Body of pancreas (tissue), 4 donors: Measurements from ENCODE around the gene MYLK. TPM values are rescaled to one million over a fixed set of nuclear protein-coding genes. Genes with fewer than 3 reads are reported as not detected.

Experiments
- ATAC-seq: fragments of 150-250 bp; one replicate; pipeline ENCODE4 v1.9.1; 2016
- DNase-seq, 4 donors: peaks; one replicate each; pipeline ENCODE4 v3.0.0-alpha.2; 2019
- H3K27ac ChIP-seq, 4 donors: fragments of 200-600 bp; sonication (generic); 1 replicate in 3 of 4; 2 replicates in 1 of 4; pipeline versions ENCODE4 v1.5.1 to v1.6.1; 2016 to 2019; ENCODE audit warnings: mild to moderate bottlenecking in 1 of 4, mixed read lengths in 1 of 4, moderate library complexity in 1 of 4
- H3K27me3 ChIP-seq, 2 donors: fragments of 200-600 bp; sonication (generic); one replicate each; pipeline ENCODE4 v1.6.0; 2016; ENCODE audit warnings: mild to moderate bottlenecking in 1 of 2
- H3K36me3 ChIP-seq, 2 donors: fragments of 200-600 bp; sonication (generic); replicated peaks in 1 of 2; 2 replicates each; pipeline ENCODE4 v1.5.1; 2016; ENCODE audit warnings: low read depth in 2 of 2; ENCODE audit not compliant: insufficient read depth in 1 of 2
- H3K4me1 ChIP-seq: fragments of 200-600 bp; sonication (generic); one replicate; pipeline ENCODE4 v1.6.0; 2016
- H3K4me3 ChIP-seq, 2 donors: fragments of 200-600 bp; sonication (generic); 1 replicate in 1 of 2; 2 replicates in 1 of 2; pipeline ENCODE4 v1.5.1; 2016 to 2019
- H3K9me3 ChIP-seq, 3 donors: fragments of 200-600 bp; sonication (generic); 1 replicate in 2 of 3; 2 replicates in 1 of 3; pipeline ENCODE4 v1.5.1; 2016
- POLR2A ChIP-seq, 3 donors: fragments of 450-650 bp; IDR thresholded peaks; one replicate each; pipeline ENCODE4 v1.6.1; 2016; ENCODE audit warnings: antibody characterized with exemption in 3 of 3, mild to moderate bottlenecking in 2 of 3
- WGBS, 2 donors: methylation state at CpG; one replicate each; pipeline ENCODE4 v1.1.5; 2017; 5-methylcytosine and 5-hydroxymethylcytosine counted together
- intact Hi-C: fragments of 100-400 bp; cut with DNase I; formaldehyde crosslinking; loops from one replicate; pipeline ENCODE4 v1.15.1; 2023
- total RNA-seq, 2 donors: library from RNA; depleted of rRNA; stranded (reverse); fragments of >200 nt; gene quantifications; one replicate each; pipeline ENCODE4 v1.1.0, GENCODE V29; 2016
- TF ChIP-seq, protein P1 (sequence below), 7 experiments: fragments of 450-650 bp in 4 of 7; fragments of 200-600 bp in 3 of 7; sonication (generic) in 3 of 7; IDR thresholded peaks; one replicate each; pipeline ENCODE4 v1.5.1; 2016 to 2019; ENCODE audit warnings: antibody characterized with exemption in 7 of 7

The MYLK gene
- total RNA-seq, 2 donors from 2014 or later = 7.6 to 36.6 TPM

DNA sequence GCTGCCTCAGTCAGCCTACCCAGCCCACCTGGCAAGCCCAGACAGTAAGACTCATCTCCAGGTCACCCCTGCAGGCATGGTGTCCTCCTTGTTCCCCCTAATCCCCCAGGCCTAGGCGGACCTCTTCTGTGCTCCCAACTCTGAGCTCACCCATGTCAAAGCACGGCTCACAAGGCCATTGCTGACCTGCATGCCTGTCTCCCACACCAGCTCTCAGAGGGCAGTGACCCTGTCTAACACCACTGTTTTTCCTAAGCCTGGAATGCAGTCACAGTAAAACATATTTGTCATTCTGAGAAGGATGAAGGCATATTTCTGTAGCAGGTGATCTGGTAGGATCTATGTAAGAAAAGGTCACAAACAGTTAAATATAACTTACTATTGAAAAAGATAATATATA lies 189.0 kb downstream of the MYLK start:
- WGBS, 2 donors = 69 to 77% methylated on average over 2 of the region's 2 CpGs
- intact Hi-C loops = no loop called here
- peaks cover 8% of the 10 kb centered on the region for H3K4me1 ChIP-seq
- TF ChIP-seq POLR2A (IDR thresholded peaks at IDR 0.05) = no peak
- TF ChIP-seq, protein P1, sequence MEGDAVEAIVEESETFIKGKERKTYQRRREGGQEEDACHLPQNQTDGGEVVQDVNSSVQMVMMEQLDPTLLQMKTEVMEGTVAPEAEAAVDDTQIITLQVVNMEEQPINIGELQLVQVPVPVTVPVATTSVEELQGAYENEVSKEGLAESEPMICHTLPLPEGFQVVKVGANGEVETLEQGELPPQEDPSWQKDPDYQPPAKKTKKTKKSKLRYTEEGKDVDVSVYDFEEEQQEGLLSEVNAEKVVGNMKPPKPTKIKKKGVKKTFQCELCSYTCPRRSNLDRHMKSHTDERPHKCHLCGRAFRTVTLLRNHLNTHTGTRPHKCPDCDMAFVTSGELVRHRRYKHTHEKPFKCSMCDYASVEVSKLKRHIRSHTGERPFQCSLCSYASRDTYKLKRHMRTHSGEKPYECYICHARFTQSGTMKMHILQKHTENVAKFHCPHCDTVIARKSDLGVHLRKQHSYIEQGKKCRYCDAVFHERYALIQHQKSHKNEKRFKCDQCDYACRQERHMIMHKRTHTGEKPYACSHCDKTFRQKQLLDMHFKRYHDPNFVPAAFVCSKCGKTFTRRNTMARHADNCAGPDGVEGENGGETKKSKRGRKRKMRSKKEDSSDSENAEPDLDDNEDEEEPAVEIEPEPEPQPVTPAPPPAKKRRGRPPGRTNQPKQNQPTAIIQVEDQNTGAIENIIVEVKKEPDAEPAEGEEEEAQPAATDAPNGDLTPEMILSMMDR (IDR thresholded peaks at IDR 0.05) = no peak
- H3K27ac ChIP-seq = no peak overlapping the region
- H3K4me3 ChIP-seq = no peak overlapping the region
- H3K9me3 ChIP-seq = no peaks in the 10 kb centered on the region
- DNase-seq (no peak), ATAC-seq (no peak)
- no peaks in the 10 kb centered on the region for H3K36me3 ChIP-seq
- no peaks in the 10 kb centered on the region for H3K27me3 ChIP-seq

DNA sequence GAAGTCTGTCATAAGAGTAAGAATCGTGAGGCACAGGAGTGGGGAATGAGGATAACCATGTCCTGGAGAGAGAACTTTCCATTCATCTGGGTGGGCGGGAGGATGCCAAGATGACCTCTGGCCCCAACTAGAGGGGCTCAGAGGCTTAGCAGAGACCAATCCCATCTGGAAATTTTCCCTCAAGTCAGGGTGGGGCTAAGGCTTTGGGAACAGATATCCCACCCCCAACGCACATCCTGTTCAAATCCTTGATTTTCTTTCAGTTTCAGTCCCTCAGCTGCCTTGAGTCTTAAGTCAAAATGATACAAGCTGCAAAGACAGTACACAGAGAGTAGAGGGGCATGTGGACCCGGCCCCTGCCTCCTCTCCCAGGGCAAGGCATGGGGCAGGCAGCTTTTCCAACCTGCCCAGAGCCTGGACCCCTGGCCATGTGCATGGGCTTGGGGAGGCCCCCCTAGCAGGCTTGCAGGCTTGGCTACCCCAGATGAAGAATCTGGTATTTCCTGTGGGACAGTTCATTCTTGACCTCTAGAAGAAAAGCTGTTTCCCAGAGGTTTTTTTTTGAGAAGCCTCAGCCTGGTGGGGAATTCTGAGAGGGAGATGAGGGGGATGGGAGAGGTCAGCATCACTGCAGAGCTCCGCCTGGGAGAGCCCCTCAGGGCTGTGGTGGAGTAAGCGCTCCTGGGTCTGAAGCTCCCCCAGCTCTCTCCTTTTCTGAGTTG lies 189.6 kb downstream of the MYLK start:
- DNase-seq (no peak), ATAC-seq (peak; percentile 14)
- no peaks in the 10 kb centered on the region for H3K9me3 ChIP-seq
- TF ChIP-seq, protein P1 (IDR thresholded peaks at IDR 0.05) = no peak
- TF ChIP-seq POLR2A (IDR thresholded peaks at IDR 0.05) = no peak
- no peak overlapping the region for H3K4me3 ChIP-seq
- peak overlapping the region in 1 of 4 donors; percentile 12 for H3K27ac ChIP-seq
- H3K27me3 ChIP-seq = no peaks in the 10 kb centered on the region
- no peaks in the 10 kb centered on the region for H3K36me3 ChIP-seq
- intact Hi-C loops = no loop called here
- H3K4me1 ChIP-seq = peaks cover 8% of the 10 kb centered on the region
- WGBS, 2 donors = 65 to 78% methylated on average over 6 of the region's 6 CpGs

GRCh38 chr3:123693584-123694190 lies 190.4 kb downstream of the MYLK start:
- ATAC-seq = no peak
- WGBS, 2 donors = 62 to 80% methylated on average over 2 of the region's 2 CpGs
- DNase-seq = no peak
- intact Hi-C loops = no loop called here
- H3K27ac ChIP-seq = peak overlapping the region in 1 of 4 donors; percentile 12
- TF ChIP-seq, protein P1 (IDR thresholded peaks at IDR 0.05) = no peak
- no peak for TF ChIP-seq POLR2A (IDR thresholded peaks at IDR 0.05)
- H3K4me3 ChIP-seq = no peak overlapping the region
- H3K9me3 ChIP-seq = no peaks in the 10 kb centered on the region
- no peaks in the 10 kb centered on the region for H3K27me3 ChIP-seq
- peaks cover 8% of the 10 kb centered on the region for H3K4me1 ChIP-seq
- no peaks in the 10 kb centered on the region for H3K36me3 ChIP-seq

DNA sequence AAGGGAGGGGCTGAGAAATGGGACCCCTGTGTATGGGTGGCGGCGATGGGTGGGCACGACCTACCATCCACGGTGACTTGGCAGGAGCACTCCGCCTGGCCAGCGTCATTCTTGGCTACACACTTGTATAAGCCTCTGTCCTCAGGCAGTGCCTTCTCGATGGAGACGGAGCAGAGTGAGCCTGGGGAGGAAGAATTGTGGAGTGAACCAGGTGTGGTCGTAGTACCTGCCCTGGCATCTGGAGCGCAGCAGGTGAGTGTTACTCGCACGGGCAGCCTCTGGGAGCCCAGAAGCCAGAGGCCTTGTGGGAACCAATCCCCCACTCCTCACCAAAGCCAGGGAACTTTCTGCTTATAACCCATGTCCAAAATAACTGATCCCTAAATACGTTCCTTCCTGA lies 191.5 kb downstream of the MYLK start:
- Histone ChIP-seq H3K4me1 (peaks cover 8% of the 10 kb centered on the region), H3K36me3 (no peaks in the 10 kb centered on the region), H3K27me3 (no peaks in the 10 kb centered on the region), H3K9me3 (no peaks in the 10 kb centered on the region), H3K4me3 (no peak overlapping the region), H3K27ac (peak overlapping the region in 1 of 4 donors; percentile 24)
- intact Hi-C loops = no loop called here
- WGBS, 2 donors = 78 to 81% methylated on average over 12 to 13 of the region's 13 CpGs
- DNase-seq = no peak
- TF ChIP-seq, protein P1 (IDR thresholded peaks at IDR 0.05) = no peak
- no peak for TF ChIP-seq POLR2A (IDR thresholded peaks at IDR 0.05)
- ATAC-seq = no peak
